ENCODE results near the gene SLC9A8. TPM values are rescaled to one million over a fixed set of nuclear protein-coding genes. Genes with fewer than 3 reads are reported as not detected.
"Not testable (repeated sequence)": the region's sequence is repeated elsewhere in the genome, so short reads cannot be mapped to it uniquely, and the experiment has no call there.

Gene SLC9A8
- total and polyA plus RNA-seq, 4 donors, result 7.8 to 21.1 (median 14.4) TPM

GRCh38 chr20:49892817-49893216, 80.2 kb downstream of the SLC9A8 start:
- H3K36me3 ChIP-seq (ENCODE audit: control insufficient read depth in 4 of 4, insufficient read depth in 4 of 4, low read length in 4 of 4), result peaks cover 0 to 6% (median 2%) of the 10 kb centered on the region in 4 donors
- H3K27ac ChIP-seq (ENCODE audit: low read depth in 1 of 2, low read length in 1 of 2), result no peak overlapping the region
- no peaks in the 10 kb centered on the region for H3K9me3 ChIP-seq (ENCODE audit: control insufficient read depth in 4 of 4, insufficient read depth in 3 of 4, low read length in 3 of 4)
- TF ChIP-seq CTCF (IDR thresholded peaks at IDR 0.05; ENCODE audit: control extremely low read depth, extremely low read depth), result no peak
- no peak for ATAC-seq (ENCODE audit: insufficient read depth, low FRiP score)
- no peak overlapping the region for H3K4me3 ChIP-seq
- no peak overlapping the region for H3K9ac ChIP-seq (ENCODE audit: insufficient read depth in 1 of 2, low read length in 2 of 2)
- no peaks in the 10 kb centered on the region for H3K27me3 ChIP-seq (ENCODE audit: control insufficient read depth in 3 of 3, insufficient read depth in 3 of 3, low read length in 2 of 3)
- 59 to 75% methylated on average over 11 of the region's 11 CpGs for WGBS, 2 donors
- DNase-seq, result peak in 1 of 3 donors; percentile 44
- H3K4me1 ChIP-seq (ENCODE audit: control insufficient read depth in 5 of 5, insufficient read depth in 5 of 5, low read length in 5 of 5), result peaks cover 10 to 62% (median 35%) of the 10 kb centered on the region in 5 donors

GRCh38 chr20:49893242-49894072, 80.8 kb downstream of the SLC9A8 start:
- no peak overlapping the region for H3K9ac ChIP-seq (ENCODE audit: insufficient read depth in 1 of 2, low read length in 2 of 2)
- ATAC-seq (ENCODE audit: insufficient read depth, low FRiP score) (no peak), DNase-seq (no peak)
- no peak overlapping the region for H3K4me3 ChIP-seq
- no peaks in the 10 kb centered on the region for H3K27me3 ChIP-seq (ENCODE audit: control insufficient read depth in 3 of 3, insufficient read depth in 3 of 3, low read length in 2 of 3)
- 71 to 74% methylated on average over 12 of the region's 12 CpGs for WGBS, 2 donors
- H3K9me3 ChIP-seq (ENCODE audit: control insufficient read depth in 4 of 4, insufficient read depth in 3 of 4, low read length in 3 of 4), result no peaks in the 10 kb centered on the region
- H3K36me3 ChIP-seq (ENCODE audit: control insufficient read depth in 4 of 4, insufficient read depth in 4 of 4, low read length in 4 of 4), result no peaks in the 10 kb centered on the region
- H3K4me1 ChIP-seq (ENCODE audit: control insufficient read depth in 5 of 5, insufficient read depth in 5 of 5, low read length in 5 of 5), result peaks cover 10 to 55% (median 35%) of the 10 kb centered on the region in 5 donors
- no peak for TF ChIP-seq CTCF (IDR thresholded peaks at IDR 0.05; ENCODE audit: control extremely low read depth, extremely low read depth)
- H3K27ac ChIP-seq (ENCODE audit: low read depth in 1 of 2, low read length in 1 of 2), result no peak overlapping the region

- Histone ChIP-seq H3K9me3 (ENCODE audit: control insufficient read depth in 4 of 4, insufficient read depth in 3 of 4, low read length in 3 of 4) (no peaks in the 10 kb centered on the region), H3K4me3 (no peak overlapping the region), H3K27me3 (ENCODE audit: control insufficient read depth in 3 of 3, insufficient read depth in 3 of 3, low read length in 2 of 3) (no peaks in the 10 kb centered on the region), H3K27ac (ENCODE audit: low read depth in 1 of 2, low read length in 1 of 2) (no peak overlapping the region), H3K9ac (ENCODE audit: insufficient read depth in 1 of 2, low read length in 2 of 2) (no peak overlapping the region), H3K36me3 (ENCODE audit: control insufficient read depth in 4 of 4, insufficient read depth in 4 of 4, low read length in 4 of 4) (no peaks in the 10 kb centered on the region), H3K4me1 (ENCODE audit: control insufficient read depth in 5 of 5, insufficient read depth in 5 of 5, low read length in 5 of 5) (peaks cover 10 to 49% (median 30%) of the 10 kb centered on the region in 5 donors)
- 55 to 65% methylated on average over 6 of the region's 6 CpGs for WGBS, 2 donors
- DNase-seq (no peak), ATAC-seq (ENCODE audit: insufficient read depth, low FRiP score) (no peak)
- TF ChIP-seq CTCF (IDR thresholded peaks at IDR 0.05; ENCODE audit: control extremely low read depth, extremely low read depth), result no peak
These were observed 81.4 kb downstream of the SLC9A8 start for GRCh38 chr20:49894073-49894470.

GRCh38 chr20:49895474-49896093, 83.0 kb downstream of the SLC9A8 start:
- DNase-seq; H3K9me3 ChIP-seq (ENCODE audit: control insufficient read depth in 4 of 4, insufficient read depth in 3 of 4, low read length in 3 of 4); H3K27ac ChIP-seq (ENCODE audit: low read depth in 1 of 2, low read length in 1 of 2); H3K9ac ChIP-seq (ENCODE audit: insufficient read depth in 1 of 2, low read length in 2 of 2); ATAC-seq (ENCODE audit: insufficient read depth, low FRiP score); H3K4me3 ChIP-seq; H3K27me3 ChIP-seq (ENCODE audit: control insufficient read depth in 3 of 3, insufficient read depth in 3 of 3, low read length in 2 of 3); H3K36me3 ChIP-seq (ENCODE audit: control insufficient read depth in 4 of 4, insufficient read depth in 4 of 4, low read length in 4 of 4): not testable (repeated sequence)
- peaks cover 10 to 34% (median 17%) of the 10 kb centered on the region in 5 donors for H3K4me1 ChIP-seq (ENCODE audit: control insufficient read depth in 5 of 5, insufficient read depth in 5 of 5, low read length in 5 of 5)
- 83 to 91% methylated on average over 7 of the region's 7 CpGs for WGBS, 2 donors
